ENCODE data around the gene YPEL1. TPM values are rescaled to one million over a fixed set of nuclear protein-coding genes. Genes with fewer than 3 reads are reported as not detected.

The YPEL1 gene
- total RNA-seq, 1 donor from 2014 or later, result 11.5 TPM

- Mint-ChIP-seq H3K36me3 (ENCODE audit: low read depth, unreplicated experiment) (peaks cover 35% of the 10 kb centered on the region), H3K27ac (ENCODE audit: unreplicated experiment) (no peak overlapping the region)
Observed at GRCh38 chr22:21760640-21761039, 25.0 kb upstream of the YPEL1 start.

GRCh38 chr22:21759646-21760376 lies 24.2 kb upstream of the YPEL1 start:
- Mint-ChIP-seq H3K4me3 (ENCODE audit: unreplicated experiment) (no peak overlapping the region), H3K36me3 (ENCODE audit: low read depth, unreplicated experiment) (peaks cover 28% of the 10 kb centered on the region), H3K4me1 (ENCODE audit: unreplicated experiment) (peaks cover 9% of the 10 kb centered on the region), H3K27ac (ENCODE audit: unreplicated experiment) (no peak overlapping the region), H3K27me3 (ENCODE audit: unreplicated experiment) (peaks cover 10% of the 10 kb centered on the region), H3K9me3 (ENCODE audit: unreplicated experiment) (no peaks in the 10 kb centered on the region)
- DNase-seq (ENCODE audit: low spot score), result no peak
- no peak for TF ChIP-seq CTCF (IDR thresholded peaks at IDR 0.05; ENCODE audit: unreplicated experiment)

More at GRCh38 chr22:21760640-21761039, 25.0 kb upstream of the YPEL1 start:
- no peak overlapping the region for H3K4me3 Mint-ChIP-seq (ENCODE audit: unreplicated experiment)
- TF ChIP-seq CTCF (IDR thresholded peaks at IDR 0.05; ENCODE audit: unreplicated experiment), result no peak
- no peak for DNase-seq (ENCODE audit: low spot score)
- peaks cover 7% of the 10 kb centered on the region for H3K27me3 Mint-ChIP-seq (ENCODE audit: unreplicated experiment)
- no peaks in the 10 kb centered on the region for H3K9me3 Mint-ChIP-seq (ENCODE audit: unreplicated experiment)
- H3K4me1 Mint-ChIP-seq (ENCODE audit: unreplicated experiment), result peaks cover 9% of the 10 kb centered on the region

- H3K4me3 Mint-ChIP-seq (ENCODE audit: unreplicated experiment), result no peak overlapping the region
- peaks cover 16% of the 10 kb centered on the region for H3K27me3 Mint-ChIP-seq (ENCODE audit: unreplicated experiment)
- H3K4me1 Mint-ChIP-seq (ENCODE audit: unreplicated experiment), result peaks cover 9% of the 10 kb centered on the region
- no peaks in the 10 kb centered on the region for H3K9me3 Mint-ChIP-seq (ENCODE audit: unreplicated experiment)
- H3K27ac Mint-ChIP-seq (ENCODE audit: unreplicated experiment), result no peak overlapping the region
- no peak for TF ChIP-seq CTCF (IDR thresholded peaks at IDR 0.05; ENCODE audit: unreplicated experiment)
- peaks cover 22% of the 10 kb centered on the region for H3K36me3 Mint-ChIP-seq (ENCODE audit: low read depth, unreplicated experiment)
- no peak for DNase-seq (ENCODE audit: low spot score)
Observed at GRCh38 chr22:21759093-21759492, 23.5 kb upstream of the YPEL1 start.

GRCh38 chr22:21758091-21758864 lies 22.7 kb upstream of the YPEL1 start:
- peaks cover 16% of the 10 kb centered on the region for H3K36me3 Mint-ChIP-seq (ENCODE audit: low read depth, unreplicated experiment)
- no peak for DNase-seq (ENCODE audit: low spot score)
- H3K4me1 Mint-ChIP-seq (ENCODE audit: unreplicated experiment), result peaks cover 9% of the 10 kb centered on the region

More at GRCh38 chr22:21758091-21758864, 22.7 kb upstream of the YPEL1 start:
- H3K27me3 Mint-ChIP-seq (ENCODE audit: unreplicated experiment), result peaks cover 16% of the 10 kb centered on the region
- peak overlapping the region; percentile 32 for H3K27ac Mint-ChIP-seq (ENCODE audit: unreplicated experiment)
- H3K4me3 Mint-ChIP-seq (ENCODE audit: unreplicated experiment), result no peak overlapping the region
- TF ChIP-seq CTCF (IDR thresholded peaks at IDR 0.05; ENCODE audit: unreplicated experiment), result no peak
- H3K9me3 Mint-ChIP-seq (ENCODE audit: unreplicated experiment), result no peaks in the 10 kb centered on the region
